Fibroblast of lung (primary cell): ENCODE results near the gene TIMMDC1.

Experiments
- CTCF ChIP-seq, 2 donors: IDR thresholded peaks in 1 of 2; conservative IDR thresholded peaks in 1 of 2; 1 replicate in 1 of 2; 2 replicates in 1 of 2; pipeline ENCODE4 v1.5.1; 2011 to 2012; ENCODE audit warnings: low read length in 2 of 2, control low read depth in 1 of 2, inconsistent platforms in 1 of 2, low read depth in 1 of 2, mild to moderate bottlenecking in 1 of 2
- EZH2 ChIP-seq: IDR thresholded peaks from 2 replicates; pipeline ENCODE4 v1.5.1; 2012; ENCODE audit warnings: low read length, control low read depth, mild to moderate bottlenecking; ENCODE audit errors: missing control alignments

- TF ChIP-seq CTCF (conservative IDR thresholded peaks at IDR 0.05 in 1 of 2, IDR thresholded peaks at IDR 0.05 in 1 of 2; ENCODE audit: low read depth in 1 of 2, low read length in 2 of 2) = no peak
- TF ChIP-seq EZH2 = no peak
Observed at GRCh38 chr3:119517112-119517511, 18.8 kb downstream of the TIMMDC1 start.
